GM19238 (cell line): ENCODE data around the gene CA10.

Source experiments
- DNase-seq: peaks from one replicate; pipeline ENCODE4 v3.0.0; 2011; ENCODE audit warnings: low spot score; ENCODE audit not compliant: insufficient read length

CA10 gene

DNA sequence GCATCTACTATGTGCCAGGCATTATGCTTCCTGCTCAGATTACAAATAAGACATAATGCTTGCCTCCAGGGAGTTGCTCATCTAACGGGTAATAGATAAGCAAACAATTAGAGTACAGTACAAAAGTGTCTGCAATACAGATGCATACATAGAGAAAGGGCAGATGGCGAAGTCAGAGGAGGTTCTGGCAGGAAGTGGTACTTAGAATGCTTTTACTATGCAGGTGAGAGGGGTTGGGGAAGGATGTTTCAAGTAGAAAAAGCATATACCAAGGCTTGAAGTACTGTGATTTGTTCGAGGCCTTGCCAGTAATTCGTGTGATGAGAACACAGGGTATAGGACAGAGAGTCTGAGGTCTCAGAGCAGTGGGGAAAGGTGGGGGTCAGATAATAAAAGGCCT is 548.4 kb downstream of the CA10 start:
- no peak for DNase-seq

DNA sequence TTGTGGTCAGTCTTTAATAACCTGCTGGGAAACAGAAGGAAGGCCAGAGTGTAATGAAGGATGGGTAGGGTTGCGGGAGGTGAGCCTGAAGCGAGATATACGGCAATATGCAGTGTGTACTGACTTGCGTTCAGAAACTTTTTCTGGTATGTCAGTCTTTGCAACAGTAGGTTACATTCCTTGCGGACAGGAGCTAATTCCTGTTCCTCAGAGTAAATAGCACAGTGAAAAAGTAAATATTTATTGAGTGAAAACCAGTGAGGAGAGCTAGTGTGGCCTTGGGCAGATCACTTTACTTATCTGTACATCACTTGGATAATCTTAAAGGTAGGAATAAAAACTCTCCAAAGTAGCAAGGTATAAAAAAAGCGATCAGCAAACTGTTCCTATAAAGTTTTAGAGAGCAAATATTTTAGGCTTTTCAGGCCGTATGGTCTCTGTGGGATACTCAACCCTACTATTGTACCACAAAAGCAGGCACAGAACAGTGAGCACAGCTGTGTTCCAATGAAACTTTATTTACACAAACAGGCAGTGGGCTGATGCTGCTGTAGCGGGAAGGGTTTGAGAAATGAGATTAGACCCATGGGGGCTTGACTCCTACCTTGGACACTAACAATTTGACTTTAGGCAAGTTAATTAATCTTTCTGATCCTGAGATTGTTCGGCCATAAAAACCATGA is 550.1 kb downstream of the CA10 start:
- DNase-seq: no peak

DNA sequence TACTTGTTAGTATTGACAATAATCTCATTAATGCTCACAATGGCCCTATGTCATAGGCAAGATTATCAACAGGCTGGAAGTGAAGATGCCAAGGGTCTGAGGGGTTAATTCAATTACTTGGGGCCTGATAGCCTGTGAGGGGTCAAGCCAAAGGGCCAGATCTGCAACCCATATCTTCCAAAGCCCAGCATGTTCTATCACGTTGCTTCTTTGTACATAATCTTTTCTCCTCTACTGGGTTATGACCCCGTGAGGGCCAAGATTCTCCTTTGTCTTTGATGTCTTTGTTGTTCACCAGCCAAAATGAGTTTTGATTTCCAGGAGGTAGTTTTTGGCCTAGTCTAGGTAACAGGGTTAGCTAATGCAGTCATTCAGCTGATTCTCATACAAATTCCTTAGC is 551.0 kb downstream of the CA10 start:
- no peak for DNase-seq

DNA sequence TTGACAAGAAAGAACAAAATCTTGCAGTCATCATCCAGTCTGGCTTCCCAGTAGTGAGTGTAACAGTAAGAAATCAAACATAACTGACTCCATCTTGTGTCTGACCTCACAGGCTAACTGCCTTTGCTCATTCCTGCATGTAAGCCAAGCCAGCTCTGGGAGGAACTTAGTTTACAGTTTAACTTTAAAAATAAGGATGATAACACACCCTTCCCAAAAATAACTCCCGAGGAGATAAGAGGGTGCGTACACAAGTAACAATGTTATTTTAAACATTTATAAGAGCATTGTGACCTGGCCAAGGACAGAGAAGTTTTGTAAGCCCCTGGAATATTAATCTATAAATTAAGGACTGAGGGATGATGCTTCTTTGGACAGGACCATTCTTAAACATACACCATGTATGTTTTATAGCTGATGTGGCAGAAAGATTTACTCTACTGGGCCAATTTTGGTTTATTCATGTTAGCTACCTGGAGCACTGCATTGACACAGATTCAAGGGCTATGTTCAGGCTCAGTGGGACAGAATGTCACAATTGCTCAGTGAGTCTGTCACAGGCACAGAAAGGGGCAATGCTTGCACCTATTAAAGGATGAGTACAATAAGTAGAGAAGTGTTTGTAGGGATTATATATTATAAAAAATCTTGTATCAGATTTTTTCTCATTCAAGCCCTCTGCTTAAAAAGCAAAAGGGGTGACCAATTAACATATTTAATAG is 554.1 kb downstream of the CA10 start:
- DNase-seq: no peak

DNA sequence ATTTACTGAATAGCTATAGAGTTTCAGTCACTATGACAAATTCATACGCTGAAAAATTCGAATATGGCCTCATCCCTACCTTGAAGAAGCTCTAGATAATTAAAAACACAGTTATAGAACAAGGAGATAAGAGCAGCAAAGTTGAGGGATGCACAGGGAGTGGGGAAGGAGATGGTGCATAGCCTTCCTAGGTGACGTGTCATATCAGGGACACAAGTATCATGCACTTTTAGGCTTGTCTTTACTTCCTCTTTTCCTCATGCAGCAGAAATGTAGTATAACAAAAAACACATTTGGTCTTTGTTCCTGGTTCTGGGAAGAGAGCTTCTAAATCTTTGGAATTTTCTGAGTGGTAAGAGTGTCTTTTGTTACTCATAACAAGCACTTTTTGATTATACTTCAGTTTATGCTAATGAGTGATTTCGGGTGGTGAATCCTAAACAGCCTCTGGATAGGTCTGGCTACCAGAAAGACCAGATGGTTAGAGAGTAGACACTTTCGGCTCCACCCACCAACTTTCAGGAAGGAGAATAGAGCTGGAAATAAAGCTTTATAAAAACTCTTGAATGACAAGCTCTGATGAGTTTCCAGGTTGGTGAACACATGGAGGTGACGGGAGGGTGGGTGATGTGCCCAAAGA is 556.8 kb downstream of the CA10 start:
- no peak for DNase-seq

DNA sequence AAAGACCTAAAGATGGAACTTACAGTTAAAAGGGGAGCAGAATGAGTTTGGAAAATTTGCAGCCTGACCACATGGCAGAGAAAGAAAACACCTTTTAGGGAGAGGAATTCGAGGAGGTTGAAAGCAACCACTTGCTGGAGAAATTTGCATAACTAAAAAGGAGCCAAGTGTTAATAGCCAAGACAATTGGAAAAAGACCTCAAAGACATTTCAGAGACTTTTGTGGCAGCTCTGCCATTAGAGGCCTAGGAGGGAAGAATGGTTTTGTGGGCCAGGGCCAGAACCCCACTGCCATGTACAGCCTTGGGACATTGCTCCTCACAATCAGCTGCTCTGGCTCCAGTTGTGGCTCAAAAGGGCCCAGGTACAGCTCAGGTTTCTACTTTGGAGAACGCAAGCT is 559.7 kb downstream of the CA10 start:
- no peak for DNase-seq

DNA sequence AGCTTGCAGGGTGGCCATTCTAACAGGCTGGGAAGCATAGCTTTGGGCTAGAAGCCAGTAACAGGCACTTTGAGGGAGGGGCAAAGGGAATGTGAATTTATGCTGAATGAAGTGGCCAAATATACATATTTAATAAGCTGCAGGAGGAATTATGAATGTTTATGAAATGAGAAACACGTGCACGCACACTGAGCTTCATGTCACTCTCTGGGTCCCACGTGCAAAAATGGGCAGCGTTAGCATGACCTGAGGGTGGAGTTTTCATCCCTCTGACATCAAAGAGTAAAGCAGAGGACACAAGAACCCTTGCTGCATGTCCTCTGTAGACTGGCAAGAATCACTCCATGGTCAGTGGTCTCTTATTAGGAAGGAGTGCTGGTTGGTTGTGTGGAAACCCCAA is 561.2 kb downstream of the CA10 start:
- no peak for DNase-seq

DNA sequence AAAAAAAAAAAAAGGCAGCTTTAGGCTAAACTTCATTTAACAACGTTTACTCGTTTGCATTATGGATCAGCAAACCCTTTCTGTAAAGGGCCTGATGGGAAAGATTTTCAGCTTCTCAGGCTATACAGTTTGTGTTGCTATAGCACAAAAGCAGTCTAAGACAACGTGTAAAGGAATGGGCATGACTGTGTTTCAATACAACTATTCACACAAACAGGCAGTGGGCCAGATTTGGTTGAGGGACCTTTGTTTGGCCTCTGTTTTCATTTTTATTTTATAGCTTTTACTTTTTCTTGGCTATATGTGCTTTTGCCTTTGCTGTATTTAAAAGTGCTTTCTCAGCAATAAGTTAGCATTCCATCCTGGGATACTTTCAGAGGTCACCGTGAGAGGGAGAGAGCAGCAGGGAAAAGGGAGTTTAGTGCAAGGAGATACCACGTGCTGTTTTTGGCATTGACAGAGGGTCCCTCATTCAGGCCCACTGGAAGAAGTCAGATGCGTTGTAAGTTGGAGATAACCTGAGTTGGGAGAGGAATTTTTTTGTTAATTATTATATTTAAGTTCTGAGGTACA is 562.6 kb downstream of the CA10 start:
- no peak for DNase-seq

DNA sequence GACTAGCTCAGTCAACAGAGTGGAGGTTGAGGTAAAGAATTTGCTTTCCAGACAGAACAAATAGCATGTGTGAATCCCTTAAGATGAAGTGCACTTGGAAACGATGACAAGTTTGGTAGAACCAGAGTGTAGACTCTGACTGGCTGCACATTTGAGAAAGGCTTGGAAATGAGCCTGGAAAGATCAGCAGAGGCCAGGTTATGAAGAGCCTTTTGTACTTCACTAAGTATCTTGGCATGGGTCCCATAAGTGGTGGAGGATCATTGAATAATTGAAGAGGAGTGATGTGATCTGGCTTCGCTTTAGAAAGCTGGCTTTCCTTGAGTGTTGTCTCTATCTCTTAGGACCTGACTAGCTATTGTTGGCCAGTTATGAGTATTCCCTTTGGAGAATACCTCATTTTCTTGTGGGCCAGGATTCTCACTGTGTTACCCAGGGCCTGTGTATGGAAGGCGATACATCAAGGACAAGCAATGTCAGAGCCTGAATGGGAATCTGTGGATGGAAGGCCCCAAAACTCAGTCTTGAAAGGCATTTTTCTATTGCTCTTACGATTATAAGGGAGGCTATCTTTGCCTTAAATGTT is 568.4 kb downstream of the CA10 start:
- no peak for DNase-seq

DNA sequence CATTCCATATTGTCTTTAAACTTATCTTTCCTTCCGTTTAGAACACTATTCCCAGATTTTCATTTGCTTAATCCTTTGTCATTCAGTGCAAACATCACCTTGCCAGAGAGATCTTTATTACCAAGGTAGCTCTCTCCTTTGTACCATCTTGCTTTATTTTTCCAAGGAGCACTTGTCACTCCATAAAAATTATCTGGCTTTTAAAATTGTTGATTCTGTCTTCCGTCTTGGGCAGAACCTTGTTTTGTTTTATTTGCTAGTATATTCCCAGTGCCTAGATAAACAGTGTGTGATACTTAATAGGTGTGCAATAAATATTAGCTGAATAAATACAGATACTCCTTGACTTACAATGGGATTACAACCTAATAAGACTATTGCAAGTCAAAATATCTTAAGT is 570.5 kb downstream of the CA10 start:
- no peak for DNase-seq

DNA sequence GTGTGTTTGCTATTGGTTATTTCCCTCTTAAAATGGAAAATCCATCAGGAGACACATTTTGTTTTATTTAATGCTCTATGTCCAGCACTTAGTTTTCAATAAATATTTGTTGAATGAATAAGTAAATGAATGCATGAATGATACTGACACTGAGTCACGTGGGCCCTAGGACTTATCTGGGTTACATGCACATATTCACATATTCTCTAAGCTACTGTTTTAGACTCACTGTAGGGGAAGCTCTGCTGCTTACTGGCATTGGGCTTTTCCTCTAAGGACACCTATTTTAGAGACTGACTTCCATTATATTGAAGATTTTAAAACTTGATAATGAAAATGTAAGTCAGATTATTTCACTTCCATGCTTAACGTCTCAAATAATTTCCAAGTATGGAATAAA is 571.0 kb downstream of the CA10 start:
- no peak for DNase-seq

DNA sequence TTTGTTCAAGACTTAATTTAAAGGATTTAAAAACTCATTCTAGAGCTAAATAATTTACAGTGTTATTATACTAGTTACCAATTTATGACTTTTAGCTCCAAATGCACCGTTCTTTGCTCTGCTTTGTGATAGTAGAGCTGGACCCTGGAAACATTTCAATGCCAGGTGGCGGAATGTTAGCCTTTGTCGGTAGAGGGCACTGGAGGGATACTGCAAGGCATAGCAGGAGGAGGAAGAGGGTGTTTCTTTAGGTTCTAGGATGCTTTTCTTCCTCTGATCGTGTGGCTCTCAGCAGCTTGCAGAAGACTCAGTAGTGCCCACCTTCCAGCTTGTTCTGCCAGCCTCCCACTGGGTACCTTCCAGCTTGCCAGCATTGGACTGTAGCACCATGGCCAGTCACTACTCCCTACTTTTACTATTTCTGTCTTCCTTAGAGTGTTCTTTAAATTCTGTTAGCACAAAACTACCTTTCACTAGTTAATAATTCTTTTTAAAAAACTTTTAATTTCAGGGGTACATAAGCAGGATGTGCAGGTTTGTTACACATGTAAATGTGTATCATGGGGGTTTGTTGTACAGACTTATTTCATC is 572.9 kb downstream of the CA10 start:
- DNase-seq: no peak

DNA sequence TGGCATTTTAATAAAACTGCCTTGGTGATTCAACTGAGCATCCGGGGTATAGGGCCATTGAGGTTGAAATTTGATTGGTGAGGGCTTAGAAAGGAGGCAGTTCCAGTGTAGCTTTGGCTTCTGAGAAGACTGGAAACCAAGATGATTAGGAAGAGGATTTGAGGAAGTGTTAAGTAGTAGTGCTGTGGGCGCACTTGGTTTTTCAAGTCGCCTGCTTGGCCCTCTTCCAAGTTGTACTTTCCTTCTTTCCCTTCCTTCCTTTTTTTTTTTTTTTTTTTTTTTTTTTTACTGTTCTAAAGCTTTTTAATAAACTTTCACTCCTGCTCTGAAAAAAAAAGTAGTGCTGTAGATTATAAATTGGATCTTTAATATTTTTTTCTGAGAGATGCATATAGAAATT is 577.6 kb downstream of the CA10 start:
- DNase-seq: no peak
